Vein endothelial cell (primary cell): Measurements from ENCODE around the gene IKBKE. TPM values are rescaled to one million over a fixed set of nuclear protein-coding genes. Genes with fewer than 3 reads are reported as not detected.

ENCODE experiments used
- small RNA-seq: library from RNA; depleted of rRNA; stranded (forward); fragments of <200 nt; gene quantifications from one replicate; pipeline ENCODE3, GENCODE V24; 2012
- total RNA-seq: library from RNA; depleted of rRNA; stranded (reverse); fragments of >200 nt; gene quantifications from 2 replicates; pipeline ENCODE4 v1.2.3, GENCODE V29; 2012

IKBKE gene
- 22.4 and 25.5 TPM in 2 replicates for total RNA-seq

DNA sequence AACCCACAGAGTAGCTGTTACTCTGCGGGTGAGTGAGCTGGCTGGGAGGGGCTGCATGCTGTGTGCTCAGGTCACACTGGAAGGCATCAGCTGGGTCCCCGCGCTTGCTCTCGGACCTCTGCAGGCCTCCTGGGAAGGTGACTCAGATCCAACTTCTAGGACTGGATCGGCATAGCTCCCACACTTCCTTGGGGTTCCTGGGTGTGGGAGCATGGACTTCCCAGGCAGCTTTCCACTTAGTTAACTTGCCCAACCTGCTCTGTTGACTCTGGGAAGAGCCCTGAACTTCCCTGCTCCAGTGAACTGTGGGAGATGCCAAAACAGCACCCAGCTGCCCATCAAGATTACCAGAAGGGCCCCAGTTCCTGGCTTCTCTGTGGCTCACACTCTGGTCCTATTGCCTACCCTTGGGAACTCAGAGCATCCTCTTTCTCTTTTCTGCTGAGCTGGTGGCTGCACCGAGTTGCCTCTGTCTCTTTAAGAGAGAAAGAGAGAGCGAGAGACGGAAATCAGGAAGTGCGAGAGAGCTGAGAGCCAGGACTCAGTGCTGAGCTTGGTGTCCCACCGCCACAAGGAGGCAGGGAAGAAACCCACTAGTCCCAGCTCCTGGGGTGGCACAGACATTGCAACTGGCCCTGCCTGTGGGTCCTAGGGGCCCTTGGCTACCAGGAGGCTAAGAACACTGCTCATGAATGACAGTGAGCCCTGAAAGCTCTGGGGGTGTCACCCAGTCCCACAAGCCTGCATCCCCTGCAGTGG is at the start of gene IKBKE:
IKBKE (plus strand) TSS at position 544 of the 759 bp plus-strand sequence. CDS start 2,752 bp downstream, outside the sequence.

DNA sequence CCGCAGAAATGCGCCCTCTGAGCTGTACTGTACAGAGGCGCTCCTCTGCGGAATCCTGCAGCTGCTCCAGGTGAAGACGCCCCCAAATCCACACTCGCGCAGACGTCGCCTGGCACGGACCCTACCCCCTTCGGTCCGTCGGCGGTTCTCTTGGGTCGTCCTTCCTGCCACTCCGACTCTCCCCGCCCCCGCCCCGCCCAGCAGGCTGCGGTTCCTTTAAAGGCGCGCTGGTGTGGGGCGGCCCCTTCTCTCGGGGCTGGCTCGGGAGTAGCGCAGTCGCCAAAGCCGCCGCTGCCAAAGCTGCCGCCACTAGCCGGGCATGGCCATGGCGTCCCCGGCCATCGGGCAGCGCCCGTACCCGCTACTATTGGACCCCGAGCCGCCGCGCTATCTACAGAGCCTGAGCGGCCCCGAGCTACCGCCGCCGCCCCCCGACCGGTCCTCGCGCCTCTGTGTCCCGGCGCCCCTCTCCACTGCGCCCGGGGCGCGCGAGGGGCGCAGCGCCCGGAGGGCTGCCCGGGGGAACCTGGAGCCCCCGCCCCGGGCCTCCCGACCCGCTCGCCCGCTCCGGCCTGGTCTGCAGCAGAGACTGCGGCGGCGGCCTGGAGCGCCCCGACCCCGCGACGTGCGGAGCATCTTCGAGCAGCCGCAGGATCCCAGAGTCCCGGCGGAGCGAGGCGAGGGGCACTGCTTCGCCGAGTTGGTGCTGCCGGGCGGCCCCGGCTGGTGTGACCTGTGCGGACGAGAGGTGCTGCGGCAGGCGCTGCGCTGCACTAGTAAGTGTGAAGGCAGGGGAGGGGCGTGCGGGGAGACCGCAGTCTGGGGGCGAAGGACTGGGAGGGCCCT is 37.2 kb downstream of the IKBKE start, which contains the start of gene RASSF5:
RASSF5 (plus strand) TSS at position 248 of the 846 bp plus-strand sequence; CDS start at position 320, 72 bp downstream.

Small RNA genes within 50 kb of the gene (small RNA-seq; reads per million reads assigned to genes)
- 0.11 reads per million for gene MIR6769B

Other genes starting within 250 kb of the IKBKE start
- gene RASSF5, start 37.1 kb downstream of the IKBKE start, total RNA-seq: 0.19 and 0.33 TPM in 2 replicates
- 52.4 and 61.1 TPM in 2 replicates for gene EIF2D, start 142.0 kb downstream of the IKBKE start, total RNA-seq
- 13.7 and 19.0 TPM in 2 replicates for gene DYRK3, start 165.1 kb downstream of the IKBKE start, total RNA-seq
- gene MAPKAPK2, start 214.4 kb downstream of the IKBKE start, total RNA-seq: 41.8 and 48.0 TPM in 2 replicates